H1 (cell line): ENCODE measurements around the gene SLC6A6. TPM values are rescaled to one million over a fixed set of nuclear protein-coding genes. Genes with fewer than 3 reads are reported as not detected.
A peak's percentile ranks its signal among the peaks of the same experiment; 100 is the strongest.

Experiments
- CTCF ChIA-PET: fragments of 300-600 bp; sonication (Branson Sonifier 250); formaldehyde crosslinking; loops from one replicate; lab custom pipeline; 2021; ENCODE audit not compliant: partially characterized antibody; lab: Charles Lee
- POLR2A ChIA-PET: fragments of 300-600 bp; sonication (Branson Sonifier 250); formaldehyde crosslinking; loops from one replicate; lab custom pipeline; 2021; ENCODE audit warnings: inconsistent platforms; ENCODE audit not compliant: partially characterized antibody; lab: Charles Lee
- DNase-seq, 2 experiments: peaks; one replicate each; pipeline versions ENCODE4 v3.0.0 to v3.0.0-alpha.2; 2010 to 2022; ENCODE audit warnings: low spot score in 2 of 2, low read depth in 1 of 2, mixed read lengths in 1 of 2
- FAIRE-seq: peaks from 2 replicates; lab custom pipeline; 2011; peaks lifted over from hg19 to GRCh38; lab: Jason Lieb, UNC
- H2AFZ ChIP-seq: 2 replicates; pipeline ENCODE4 v1.8.1; 2012; ENCODE audit warnings: low read length, inconsistent platforms
- H2AK5ac ChIP-seq: 2 replicates; pipeline ENCODE4 v1.6.1; 2013; ENCODE audit warnings: low read depth, low read length
- H2BK120ac ChIP-seq: replicated peaks from 2 replicates; pipeline ENCODE3; 2013; ENCODE audit warnings: low read depth, low read length, inconsistent platforms
- H2BK12ac ChIP-seq: 2 replicates; pipeline ENCODE4 v1.6.1; 2013; ENCODE audit warnings: low read depth, low read length
- H2BK15ac ChIP-seq: 2 replicates; pipeline ENCODE4 v1.6.1; 2013; ENCODE audit warnings: low read length
- H2BK20ac ChIP-seq: 2 replicates; pipeline ENCODE4 v1.6.1; 2013; ENCODE audit warnings: low read length
- H2BK5ac ChIP-seq: 2 replicates; pipeline ENCODE4 v1.6.1; 2013; ENCODE audit warnings: low read depth, low read length
- H3K14ac ChIP-seq: 2 replicates; pipeline ENCODE4 v1.6.1; 2013; ENCODE audit warnings: inconsistent platforms; ENCODE audit not compliant: insufficient read length
- H3K18ac ChIP-seq: 2 replicates; pipeline ENCODE4 v1.6.1; 2013; ENCODE audit warnings: low read length; ENCODE audit errors: extremely low read depth
- H3K23ac ChIP-seq: 2 replicates; pipeline ENCODE4 v1.6.1; 2013; ENCODE audit warnings: inconsistent platforms; ENCODE audit not compliant: insufficient read length
- H3K23me2 ChIP-seq: 2 replicates; pipeline ENCODE4 v1.6.1; 2013; ENCODE audit warnings: low read depth, low read length
- H3K27ac ChIP-seq: 2 replicates; pipeline ENCODE4 v1.6.1; 2011; ENCODE audit warnings: low read depth, low read length, inconsistent platforms
- H3K27me3 ChIP-seq, 4 experiments: replicated peaks in 1 of 4; 1 replicate in 1 of 4; 2 replicates in 3 of 4; pipeline versions ENCODE4 v1.6.1 to v1.8.1; 2011 to 2013; ENCODE audit warnings: low read length in 3 of 4, mild to moderate bottlenecking in 3 of 4, inconsistent platforms in 2 of 4, mixed read lengths in 2 of 4, moderate library complexity in 1 of 4; ENCODE audit not compliant: control insufficient read depth in 3 of 4, insufficient read depth in 3 of 4; ENCODE audit errors: extremely low read depth in 1 of 4
- H3K36me3 ChIP-seq, 4 experiments: 2 replicates each; pipeline versions ENCODE4 v1.6.1 to v1.8.1; 2011 to 2013; ENCODE audit warnings: mild to moderate bottlenecking in 4 of 4, low read length in 3 of 4, moderate library complexity in 2 of 4, control low read depth in 1 of 4, inconsistent platforms in 1 of 4; ENCODE audit not compliant: insufficient read depth in 4 of 4, control insufficient read depth in 2 of 4
- H3K4ac ChIP-seq: replicated peaks from 2 replicates; pipeline ENCODE3; 2013; ENCODE audit warnings: low read length, low read depth, mixed read lengths, inconsistent platforms; ENCODE audit not compliant: insufficient read length
- H3K4me1 ChIP-seq, 4 experiments: replicated peaks in 1 of 4; 1 replicate in 1 of 4; 2 replicates in 3 of 4; pipeline versions ENCODE4 v1.6.1 to v1.8.1; 2011 to 2013; ENCODE audit warnings: low read length in 3 of 4, inconsistent platforms in 2 of 4, mixed read lengths in 1 of 4; ENCODE audit not compliant: insufficient read depth in 4 of 4, control insufficient read depth in 3 of 4
- H3K4me2 ChIP-seq, 2 experiments: 2 replicates each; pipeline versions ENCODE4 v1.6.1 to v1.8.1; 2011 to 2013; ENCODE audit warnings: low read depth in 2 of 2, low read length in 2 of 2, control low read depth in 1 of 2, inconsistent platforms in 1 of 2, mild to moderate bottlenecking in 1 of 2; ENCODE audit not compliant: insufficient read depth in 1 of 2
- H3K4me3 ChIP-seq, 4 experiments: fragments of 200-600, 300-600 bp in 1 of 4; sonication (generic), shearing (Covaris generic), sonication (Bioruptor Twin) in 1 of 4; 2 replicates each; pipeline versions ENCODE4 v1.5.1 to v1.8.1; 2011 to 2016; ENCODE audit warnings: low read length in 4 of 4, low read depth in 3 of 4, control low read depth in 2 of 4, inconsistent platforms in 2 of 4, mild to moderate bottlenecking in 2 of 4, mixed read lengths in 1 of 4, moderate library complexity in 1 of 4; ENCODE audit not compliant: insufficient read depth in 2 of 4; ENCODE audit errors: extremely low read depth in 1 of 4
- H3K56ac ChIP-seq: replicated peaks from 2 replicates; pipeline ENCODE3; 2013; ENCODE audit warnings: low read depth, mild to moderate bottlenecking, mixed read lengths, low read length, inconsistent platforms; ENCODE audit not compliant: insufficient read length
- H3K79me1 ChIP-seq: 2 replicates; pipeline ENCODE4 v1.6.1; 2013; ENCODE audit warnings: low read depth, low read length, control low read depth
- H3K79me2 ChIP-seq, 2 experiments: 2 replicates each; pipeline versions ENCODE4 v1.6.1 to v1.8.1; 2012 to 2013; ENCODE audit warnings: low read length in 2 of 2, mild to moderate bottlenecking in 2 of 2, inconsistent platforms in 1 of 2; ENCODE audit not compliant: insufficient read depth in 2 of 2, control insufficient read depth in 1 of 2
- H3K9ac ChIP-seq, 4 experiments: replicated peaks in 1 of 4; 1 replicate in 1 of 4; 2 replicates in 3 of 4; pipeline versions ENCODE4 v1.6.1 to v1.8.1; 2011 to 2013; ENCODE audit warnings: low read depth in 3 of 4, low read length in 3 of 4, control low read depth in 2 of 4, mild to moderate bottlenecking in 2 of 4, moderate library complexity in 2 of 4, inconsistent platforms in 1 of 4; ENCODE audit errors: extremely low read depth in 1 of 4
- H3K9me3 ChIP-seq, 2 experiments: 2 replicates each; pipeline versions ENCODE4 v1.6.1 to v1.8.1; 2012 to 2013; ENCODE audit warnings: mild to moderate bottlenecking in 2 of 2, moderate library complexity in 2 of 2, control low read depth in 1 of 2, inconsistent platforms in 1 of 2, low read depth in 1 of 2, low read length in 1 of 2, mixed read lengths in 1 of 2; ENCODE audit not compliant: insufficient read depth in 2 of 2
- H4K20me1 ChIP-seq, 2 experiments: replicated peaks in 1 of 2; 2 replicates each; pipeline versions ENCODE3 to v1.8.1; 2011 to 2013; ENCODE audit warnings: inconsistent platforms in 2 of 2, low read length in 2 of 2, mild to moderate bottlenecking in 1 of 2; ENCODE audit not compliant: insufficient read depth in 2 of 2, control insufficient read depth in 1 of 2
- H4K5ac ChIP-seq: 2 replicates; pipeline ENCODE4 v1.6.1; 2013; ENCODE audit warnings: low read length, low read depth, mixed read lengths, inconsistent platforms; ENCODE audit not compliant: insufficient read length
- H4K8ac ChIP-seq: 2 replicates; pipeline ENCODE4 v1.8.0; 2013; ENCODE audit warnings: mild to moderate bottlenecking, moderate library complexity, low read length, inconsistent platforms; ENCODE audit not compliant: insufficient read depth; ENCODE audit errors: extremely low read depth
- H4K91ac ChIP-seq: replicated peaks from 2 replicates; pipeline ENCODE3; 2013; ENCODE audit warnings: low read length, mixed read lengths, inconsistent platforms; ENCODE audit not compliant: insufficient read length
- ASH2L ChIP-seq: fragments of 200-600, 300-600 bp; sonication (generic); IDR thresholded peaks from one replicate; pipeline ENCODE4 v1.7.1; 2017; ENCODE audit warnings: low read length
- CHD2 ChIP-seq: IDR thresholded peaks from 2 replicates; pipeline ENCODE4 v1.6.1; 2012; ENCODE audit warnings: low read length, improper control_type of control experiment
- WGBS, 2 experiments: shearing (Covaris generic) in 1 of 2; methylation state at CpG; one replicate each; pipeline versions ENCODE4 v1.1.6 to v1.1.7; 2013 to 2015; ENCODE audit warnings: low lambda C conversion rate in 2 of 2, mixed read lengths in 2 of 2, inconsistent platforms in 1 of 2, low coverage in 1 of 2, missing lambda C conversion rate in 1 of 2; ENCODE audit not compliant: insufficient replicate concordance in 2 of 2, insufficient coverage in 1 of 2, insufficient read length in 1 of 2; ENCODE audit errors: extremely low coverage in 1 of 2, missing lambda C conversion rate in 1 of 2; 5-methylcytosine and 5-hydroxymethylcytosine counted together
- polyA plus RNA-seq, 7 experiments: library from polyadenylated mRNA; depleted of rRNA in 3 of 7; stranded (reverse) in 5 of 7; unstranded in 2 of 7; fragments of >200 nt in 5 of 7; fragments of 200-250 nt in 2 of 7; gene quantifications; 1 replicate in 5 of 7; 2 replicates in 1 of 7; 4 replicates in 1 of 7; pipeline versions ENCODE4 v1.2.1 to v1.2.3, GENCODE V29; 2011 to 2013; ENCODE audit warnings: missing spikeins in 2 of 7, mixed read lengths in 2 of 7
- total RNA-seq: library from RNA; stranded (reverse); fragmentation: NEBNext Ultra II Directional; extraction: Animal tissue kit (Norgen Biotek cat#: 25700); gene quantifications from 2 replicates; pipeline ENCODE4 v1.2.1, GENCODE V29; 2021

SLC6A6 gene
- total and polyA plus RNA-seq, 2 of the 8 experiments (the other 6 are each of a cell fraction or from before 2014, with no cell fraction given): 66.2 to 144 TPM

DNA sequence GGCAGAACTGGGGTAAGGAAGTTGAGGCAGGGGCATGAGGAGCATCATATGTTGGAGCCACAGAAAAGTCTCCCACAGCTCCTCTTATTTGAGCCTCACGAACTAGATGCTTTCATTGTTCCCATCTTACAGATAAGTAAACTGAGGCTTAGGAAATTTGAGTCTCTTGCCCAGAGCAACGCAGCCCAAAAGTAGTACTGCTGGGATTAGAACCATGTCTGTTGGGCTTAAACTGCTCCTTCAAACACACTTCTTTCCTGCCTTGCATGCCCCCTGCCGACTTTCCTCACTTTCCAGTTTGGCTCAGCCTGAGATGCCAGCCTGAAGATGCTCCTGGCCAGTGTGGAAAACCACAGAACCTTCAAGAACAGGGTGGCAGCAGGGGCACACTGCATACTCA lies 43.1 kb upstream of the SLC6A6 start:
- H3K23me2 ChIP-seq: no peaks in the 10 kb centered on the region
- no peaks in the 10 kb centered on the region for H4K20me1 ChIP-seq
- no peak overlapping the region for H4K5ac ChIP-seq
- H2BK5ac ChIP-seq: no peak overlapping the region
- H4K8ac ChIP-seq: no peak overlapping the region; the same call in 1 of the 2 replicates
- no peak for FAIRE-seq
- H2AK5ac ChIP-seq: no peak overlapping the region
- peak overlapping the region; percentile 21; the same call in 1 of the 2 replicates for H2BK15ac ChIP-seq
- no peaks in the 10 kb centered on the region for H3K79me2 ChIP-seq
- H3K4me2 ChIP-seq: no peak overlapping the region
- POLR2A ChIA-PET: no interaction called here
- no peak overlapping the region for H3K14ac ChIP-seq
- TF ChIP-seq CHD2 (no peak), ASH2L (no peak)
- no peak for DNase-seq
- no peak overlapping the region for H3K56ac ChIP-seq
- no peak overlapping the region for H3K23ac ChIP-seq
- no peaks in the 10 kb centered on the region for H3K4me1 ChIP-seq
- no peaks in the 10 kb centered on the region for H3K36me3 ChIP-seq
- H2BK12ac ChIP-seq: no peak overlapping the region
- no peaks in the 10 kb centered on the region for H3K9me3 ChIP-seq
- H3K4me3 ChIP-seq: no peak overlapping the region
- H2AFZ ChIP-seq: no peak overlapping the region
- no peaks in the 10 kb centered on the region for H3K27me3 ChIP-seq
- H3K18ac ChIP-seq: no peak overlapping the region
- 92% methylated on average over 3 of the region's 3 CpGs; no CpG with 5 or more reads in 1 of the 2 experiments for WGBS, 2 experiments
- no peak overlapping the region for H3K9ac ChIP-seq
- H2BK20ac ChIP-seq: no peak overlapping the region
- CTCF ChIA-PET: interaction anchor here (0.9 to 4.2 kb wide), 9 partner anchors 9 to 99 kb away, joined by 3 to 19 read pairs (median 6); no protein-coding TSS in a partner anchor
- H3K79me1 ChIP-seq: no peaks in the 10 kb centered on the region
- no peak overlapping the region for H4K91ac ChIP-seq
- no peak overlapping the region for H2BK120ac ChIP-seq
- no peak overlapping the region for H3K4ac ChIP-seq
- H3K27ac ChIP-seq: no peak overlapping the region
